Muscle of leg (tissue), 11 donors: ENCODE measurements around the gene TMEM40. TPM values are rescaled to one million over a fixed set of nuclear protein-coding genes. Genes with fewer than 3 reads are reported as not detected.

ENCODE experiments used
- DNase-seq: peaks from one replicate; pipeline ENCODE4 v3.0.0; 2013
- H3K27ac ChIP-seq: one replicate; pipeline ENCODE4 v1.5.1; 2013; ENCODE audit warnings: mild to moderate bottlenecking, low read length, control low read depth
- H3K27me3 ChIP-seq: one replicate; pipeline ENCODE4 v1.6.1; 2013; ENCODE audit warnings: low read length; ENCODE audit not compliant: control insufficient read depth, insufficient read depth
- H3K36me3 ChIP-seq: one replicate; pipeline ENCODE4 v1.6.1; 2013; ENCODE audit warnings: low read length; ENCODE audit not compliant: control insufficient read depth, insufficient read depth
- H3K4me1 ChIP-seq: one replicate; pipeline ENCODE4 v1.6.1; 2013; ENCODE audit warnings: low read length; ENCODE audit not compliant: control insufficient read depth, insufficient read depth
- H3K4me3 ChIP-seq: one replicate; pipeline ENCODE4 v1.5.1; 2013; ENCODE audit warnings: low read length, control low read depth
- H3K9me3 ChIP-seq: replicated peaks from 2 replicates; pipeline ENCODE4 v1.6.1; 2013; ENCODE audit warnings: low read depth, low read length; ENCODE audit not compliant: control insufficient read depth
- WGBS: methylation state at CpG from one replicate; pipeline ENCODE4 v1.1.5; 2013; ENCODE audit warnings: missing lambda C conversion rate; ENCODE audit not compliant: insufficient coverage; 5-methylcytosine and 5-hydroxymethylcytosine counted together
- polyA plus RNA-seq, 8 donors: library from polyadenylated mRNA; unstranded; fragments of 120-200 nt; gene quantifications; one replicate each; pipeline versions ENCODE4 v1.2.1 to v1.2.3, GENCODE V29; 2013; ENCODE audit warnings: inconsistent platforms in 1 of 8, low replicate concordance in 1 of 8; ENCODE audit not compliant: insufficient read length in 8 of 8, insufficient read depth in 1 of 8
- total RNA-seq: library from RNA; stranded (reverse); fragments of 120-200 nt; gene quantifications from one replicate; pipeline ENCODE4 v1.2.4, GENCODE V29; 2013

TMEM40 gene
- total and polyA plus RNA-seq, 9 donors: 6.4 to 16.8 (median 12.8) TPM

- no CpG with 5 or more reads among the region's 6 CpGs for WGBS
- H3K4me3 ChIP-seq: no peak overlapping the region
- no peak overlapping the region for H3K27ac ChIP-seq
- peaks cover 12% of the 10 kb centered on the region for H3K4me1 ChIP-seq
- DNase-seq: no peak
- H3K36me3 ChIP-seq: no peaks in the 10 kb centered on the region
- H3K9me3 ChIP-seq: no peaks in the 10 kb centered on the region
- no peaks in the 10 kb centered on the region for H3K27me3 ChIP-seq
Observed at GRCh38 chr3:12766541-12766940, 7.5 kb upstream of the TMEM40 start.

- H3K36me3 ChIP-seq: no peaks in the 10 kb centered on the region
- no peak overlapping the region for H3K27ac ChIP-seq
- peaks cover 27% of the 10 kb centered on the region for H3K4me1 ChIP-seq
- no peak for DNase-seq
- no peaks in the 10 kb centered on the region for H3K27me3 ChIP-seq
- 95% methylated on average over 2 of the region's 8 CpGs for WGBS
- no peaks in the 10 kb centered on the region for H3K9me3 ChIP-seq
- no peak overlapping the region for H3K4me3 ChIP-seq
Observed at GRCh38 chr3:12764171-12764776, 5.2 kb upstream of the TMEM40 start.

GRCh38 chr3:12759693-12760565 is 870 bp upstream of the TMEM40 start:
- Histone ChIP-seq H3K4me1 (peaks cover 40% of the 10 kb centered on the region), H3K4me3 (no peak overlapping the region), H3K27ac (peak overlapping the region; percentile 86), H3K36me3 (no peaks in the 10 kb centered on the region), H3K27me3 (no peaks in the 10 kb centered on the region), H3K9me3 (no peaks in the 10 kb centered on the region)
- 52% methylated on average over 7 of the region's 8 CpGs for WGBS
- no peak for DNase-seq

GRCh38 chr3:12758025-12758781 is 856 bp downstream of the TMEM40 start:
- peak; percentile 62 for DNase-seq
- no peaks in the 10 kb centered on the region for H3K27me3 ChIP-seq
- H3K4me3 ChIP-seq: no peak overlapping the region
- WGBS: 0% methylated on average over 1 of the region's 5 CpGs
- H3K4me1 ChIP-seq: peaks cover 35% of the 10 kb centered on the region
- peak overlapping the region; percentile 86 for H3K27ac ChIP-seq
- no peaks in the 10 kb centered on the region for H3K9me3 ChIP-seq
- H3K36me3 ChIP-seq: no peaks in the 10 kb centered on the region

GRCh38 chr3:12756635-12757034 is 2.4 kb downstream of the TMEM40 start:
- H3K27ac ChIP-seq: no peak overlapping the region
- no peaks in the 10 kb centered on the region for H3K36me3 ChIP-seq
- H3K4me3 ChIP-seq: no peak overlapping the region
- DNase-seq: no peak
- H3K4me1 ChIP-seq: peaks cover 37% of the 10 kb centered on the region
- H3K9me3 ChIP-seq: no peaks in the 10 kb centered on the region
- H3K27me3 ChIP-seq: no peaks in the 10 kb centered on the region
- WGBS: 100% methylated on average over 3 of the region's 3 CpGs

GRCh38 chr3:12756175-12756574 is 2.9 kb downstream of the TMEM40 start:
- H3K27me3 ChIP-seq: no peaks in the 10 kb centered on the region
- no peak overlapping the region for H3K4me3 ChIP-seq
- WGBS: 88% methylated on average over 1 of the region's 4 CpGs
- no peak for DNase-seq
- H3K4me1 ChIP-seq: peaks cover 40% of the 10 kb centered on the region
- no peak overlapping the region for H3K27ac ChIP-seq
- no peaks in the 10 kb centered on the region for H3K9me3 ChIP-seq
- no peaks in the 10 kb centered on the region for H3K36me3 ChIP-seq

GRCh38 chr3:12755754-12756153 is 3.3 kb downstream of the TMEM40 start:
- no peak for DNase-seq
- 60% methylated on average over 1 of the region's 6 CpGs for WGBS
- Histone ChIP-seq H3K4me3 (no peak overlapping the region), H3K9me3 (no peaks in the 10 kb centered on the region), H3K27me3 (no peaks in the 10 kb centered on the region), H3K4me1 (peaks cover 43% of the 10 kb centered on the region), H3K36me3 (no peaks in the 10 kb centered on the region), H3K27ac (no peak overlapping the region)

GRCh38 chr3:12754313-12754712 is 4.7 kb downstream of the TMEM40 start:
- WGBS: no CpG with 5 or more reads among the region's 1 CpG

GRCh38 chr3:12753275-12754028 is 5.6 kb downstream of the TMEM40 start:
- Histone ChIP-seq H3K27me3 (no peaks in the 10 kb centered on the region), H3K27ac (no peak overlapping the region), H3K4me1 (peaks cover 27% of the 10 kb centered on the region), H3K36me3 (no peaks in the 10 kb centered on the region), H3K9me3 (no peaks in the 10 kb centered on the region), H3K4me3 (no peak overlapping the region)
- no peak for DNase-seq
- 67% methylated on average over 2 of the region's 9 CpGs for WGBS

More at GRCh38 chr3:12754313-12754712, 4.7 kb downstream of the TMEM40 start:
- no peak overlapping the region for H3K4me3 ChIP-seq
- H3K9me3 ChIP-seq: no peaks in the 10 kb centered on the region
- H3K27me3 ChIP-seq: no peaks in the 10 kb centered on the region
- H3K27ac ChIP-seq: no peak overlapping the region
- no peaks in the 10 kb centered on the region for H3K36me3 ChIP-seq
- no peak for DNase-seq
- H3K4me1 ChIP-seq: peaks cover 35% of the 10 kb centered on the region
